Endodermal cell (in vitro differentiated cells): ENCODE results near the gene RAB20. TPM values are rescaled to one million over a fixed set of nuclear protein-coding genes. Genes with fewer than 3 reads are reported as not detected.

Experiments used
- DNase-seq: peaks from one replicate; pipeline ENCODE4 v3.0.0-alpha.2; 2017
- H3K27ac ChIP-seq: 2 replicates; pipeline ENCODE4 v1.5.1; 2013; ENCODE audit warnings: mild to moderate bottlenecking, low read depth, low read length, moderate library complexity
- H3K27me3 ChIP-seq: 2 replicates; pipeline ENCODE4 v1.6.1; 2013; ENCODE audit warnings: mild to moderate bottlenecking, low read length, moderate library complexity; ENCODE audit not compliant: insufficient read depth, control insufficient read depth, poor library complexity, severe bottlenecking
- H3K36me3 ChIP-seq: 2 replicates; pipeline ENCODE4 v1.7.0; 2013; ENCODE audit warnings: mild to moderate bottlenecking, low read length, moderate library complexity; ENCODE audit not compliant: control insufficient read depth, insufficient read depth
- H3K4me1 ChIP-seq: one replicate; pipeline ENCODE4 v1.7.0; 2013; ENCODE audit warnings: low read length; ENCODE audit not compliant: control insufficient read depth, insufficient read depth
- H3K4me3 ChIP-seq: 2 replicates; pipeline ENCODE4 v1.5.1; 2013; ENCODE audit warnings: mild to moderate bottlenecking, low read length, moderate library complexity
- H3K9ac ChIP-seq: 2 replicates; pipeline ENCODE4 v1.6.1; 2013; ENCODE audit warnings: mild to moderate bottlenecking, low read length, moderate library complexity; ENCODE audit not compliant: poor library complexity, severe bottlenecking; ENCODE audit errors: extremely low read depth
- H3K9me3 ChIP-seq: 2 replicates; pipeline ENCODE4 v1.6.1; 2013; ENCODE audit warnings: mild to moderate bottlenecking, low read length, moderate library complexity; ENCODE audit not compliant: control insufficient read depth
- H3K27ac Mint-ChIP-seq: 2 replicates; pipeline ENCODE4 v1.8.0; 2020; ENCODE audit warnings: mixed read lengths
- H3K27me3 Mint-ChIP-seq: 2 replicates; pipeline ENCODE4 v1.8.0; 2021; ENCODE audit warnings: mild to moderate bottlenecking, mixed read lengths; ENCODE audit not compliant: insufficient read depth
- H3K36me3 Mint-ChIP-seq: 2 replicates; pipeline ENCODE4 v1.8.0; 2020; ENCODE audit warnings: low read depth, mixed read lengths
- H3K4me1 Mint-ChIP-seq: 2 replicates; pipeline ENCODE4 v1.8.0; 2020; ENCODE audit warnings: mixed read lengths
- H3K4me3 Mint-ChIP-seq: 2 replicates; pipeline ENCODE4 v1.8.0; 2020; ENCODE audit warnings: mild to moderate bottlenecking, moderate library complexity, mixed read lengths
- H3K9me3 Mint-ChIP-seq: 2 replicates; pipeline ENCODE4 v1.8.0; 2020; ENCODE audit warnings: mild to moderate bottlenecking, mixed read lengths
- WGBS, 2 experiments: methylation state at CpG; one replicate each; pipeline versions ENCODE4 v1.1.5 to v1.1.7; 2013; ENCODE audit warnings: missing lambda C conversion rate in 2 of 2, mixed read lengths in 1 of 2; ENCODE audit not compliant: insufficient coverage in 1 of 2, insufficient read length in 1 of 2; 5-methylcytosine and 5-hydroxymethylcytosine counted together
- total RNA-seq, 2 donors: library from RNA; stranded (reverse); fragmentation: NEBNext Ultra II Directional in 1 of 2; extraction: Animal tissue kit (Norgen Biotek cat#: 25700) in 1 of 2; gene quantifications; 2 replicates in 1 of 2; 3 replicates in 1 of 2; pipeline ENCODE4 v1.2.1, GENCODE V29; 2021
- TF ChIP-seq, protein P1 (sequence below): fragments of 200-600 bp; sonication (generic); conservative IDR thresholded peaks from 2 replicates; pipeline ENCODE4 v1.5.0; 2021; ENCODE audit warnings: antibody characterized with exemption, mild to moderate bottlenecking

RAB20 gene
- total RNA-seq, 2 donors from 2014 or later = 12.6 to 14.2 TPM

DNA sequence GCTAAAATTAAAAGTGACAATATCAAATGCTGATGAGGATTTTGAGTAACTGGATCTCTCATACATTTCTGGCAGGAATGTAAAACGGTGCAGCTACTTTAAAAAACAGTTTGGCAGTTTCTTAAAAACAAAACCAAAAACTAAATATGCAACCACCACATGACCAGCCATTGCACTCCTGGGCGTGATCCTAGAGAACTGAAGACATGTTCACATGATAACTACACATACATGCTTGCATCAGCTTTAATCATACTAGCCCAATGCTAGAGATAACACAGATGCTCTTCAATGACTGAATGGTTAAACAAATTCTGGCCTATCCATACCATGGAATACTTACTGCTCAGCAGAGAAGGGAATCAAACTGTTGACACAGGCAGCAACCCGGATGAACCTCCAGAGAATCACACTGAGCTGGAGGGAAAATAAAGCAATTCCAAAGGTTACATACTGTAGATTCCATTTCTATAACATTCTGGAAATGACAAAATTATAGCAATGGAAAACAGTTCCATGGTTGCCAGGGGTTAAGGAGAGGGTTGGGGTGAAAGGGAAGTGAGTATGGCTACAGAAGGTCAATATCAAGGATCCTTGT, 28.4 kb upstream of the RAB20 start:
- Histone ChIP-seq H3K9ac (no peak overlapping the region), H3K27me3 (no peaks in the 10 kb centered on the region), H3K4me1 (peaks cover 12% of the 10 kb centered on the region), H3K27ac (no peak overlapping the region), H3K36me3 (no peaks in the 10 kb centered on the region), H3K9me3 (no peaks in the 10 kb centered on the region), H3K4me3 (no peak overlapping the region)
- DNase-seq = peak; percentile 24
- H3K4me3 Mint-ChIP-seq = no peak overlapping the region
- TF ChIP-seq, protein P1, sequence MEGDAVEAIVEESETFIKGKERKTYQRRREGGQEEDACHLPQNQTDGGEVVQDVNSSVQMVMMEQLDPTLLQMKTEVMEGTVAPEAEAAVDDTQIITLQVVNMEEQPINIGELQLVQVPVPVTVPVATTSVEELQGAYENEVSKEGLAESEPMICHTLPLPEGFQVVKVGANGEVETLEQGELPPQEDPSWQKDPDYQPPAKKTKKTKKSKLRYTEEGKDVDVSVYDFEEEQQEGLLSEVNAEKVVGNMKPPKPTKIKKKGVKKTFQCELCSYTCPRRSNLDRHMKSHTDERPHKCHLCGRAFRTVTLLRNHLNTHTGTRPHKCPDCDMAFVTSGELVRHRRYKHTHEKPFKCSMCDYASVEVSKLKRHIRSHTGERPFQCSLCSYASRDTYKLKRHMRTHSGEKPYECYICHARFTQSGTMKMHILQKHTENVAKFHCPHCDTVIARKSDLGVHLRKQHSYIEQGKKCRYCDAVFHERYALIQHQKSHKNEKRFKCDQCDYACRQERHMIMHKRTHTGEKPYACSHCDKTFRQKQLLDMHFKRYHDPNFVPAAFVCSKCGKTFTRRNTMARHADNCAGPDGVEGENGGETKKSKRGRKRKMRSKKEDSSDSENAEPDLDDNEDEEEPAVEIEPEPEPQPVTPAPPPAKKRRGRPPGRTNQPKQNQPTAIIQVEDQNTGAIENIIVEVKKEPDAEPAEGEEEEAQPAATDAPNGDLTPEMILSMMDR = no peak
- no peaks in the 10 kb centered on the region for H3K36me3 Mint-ChIP-seq
- WGBS, 2 experiments = 90 to 94% methylated on average over 3 of the region's 3 CpGs
- H3K4me1 Mint-ChIP-seq = peaks cover 9% of the 10 kb centered on the region
- no peaks in the 10 kb centered on the region for H3K9me3 Mint-ChIP-seq
- no peaks in the 10 kb centered on the region for H3K27me3 Mint-ChIP-seq
- no peak overlapping the region for H3K27ac Mint-ChIP-seq

DNA sequence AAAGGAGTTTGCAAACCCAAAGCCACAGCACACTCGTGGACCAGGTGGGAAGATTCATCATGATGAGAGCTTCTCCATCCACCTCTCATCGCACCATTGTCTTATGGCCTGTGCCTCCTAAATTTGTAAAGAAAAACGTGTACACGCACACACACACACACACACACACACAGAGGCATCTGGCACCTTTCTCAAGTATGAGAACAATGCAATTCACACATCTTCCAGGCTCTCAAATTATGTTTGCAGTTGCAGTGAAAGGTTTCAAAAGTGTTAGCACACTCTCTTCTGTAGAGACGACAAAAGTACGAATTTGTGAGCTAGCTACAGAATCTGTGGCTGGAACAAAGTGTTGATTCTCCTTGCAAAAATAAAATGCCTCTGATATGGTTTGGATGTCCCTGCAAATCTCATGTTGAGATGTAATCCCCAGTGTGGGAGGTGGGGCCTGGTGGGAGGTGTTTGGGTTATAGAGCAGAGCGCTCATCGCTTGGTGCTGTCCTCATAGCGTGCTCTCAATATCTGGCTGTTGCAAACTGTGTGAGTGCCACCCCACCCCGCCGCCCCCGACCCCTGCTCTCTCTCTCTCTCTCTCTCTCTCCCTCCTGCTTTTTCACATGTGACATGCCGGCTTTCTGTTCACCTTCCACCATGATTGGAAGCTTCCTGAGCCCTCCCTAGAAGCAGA, 21.8 kb upstream of the RAB20 start:
- no peaks in the 10 kb centered on the region for H3K36me3 ChIP-seq
- TF ChIP-seq, protein P1 = no peak
- Mint-ChIP-seq H3K36me3 (no peaks in the 10 kb centered on the region), H3K4me1 (no peaks in the 10 kb centered on the region), H3K27me3 (no peaks in the 10 kb centered on the region), H3K27ac (no peak overlapping the region), H3K9me3 (no peaks in the 10 kb centered on the region), H3K4me3 (no peak overlapping the region)
- H3K9ac ChIP-seq = no peak overlapping the region
- DNase-seq = peak; percentile 30
- H3K4me1 ChIP-seq = no peaks in the 10 kb centered on the region
- no peak overlapping the region for H3K27ac ChIP-seq
- no peak overlapping the region for H3K4me3 ChIP-seq
- H3K9me3 ChIP-seq = no peaks in the 10 kb centered on the region
- 87 to 92% methylated on average over 5 to 13 of the region's 13 CpGs for WGBS, 2 experiments
- no peaks in the 10 kb centered on the region for H3K27me3 ChIP-seq

- H3K36me3 Mint-ChIP-seq = no peaks in the 10 kb centered on the region
- H3K4me3 Mint-ChIP-seq = no peak overlapping the region
- no peak overlapping the region for H3K27ac ChIP-seq
- H3K4me1 Mint-ChIP-seq = no peaks in the 10 kb centered on the region
- 93 to 95% methylated on average over 11 to 13 of the region's 13 CpGs for WGBS, 2 experiments
- no peak overlapping the region for H3K9ac ChIP-seq
- no peak overlapping the region for H3K27ac Mint-ChIP-seq
- no peaks in the 10 kb centered on the region for H3K9me3 Mint-ChIP-seq
- H3K9me3 ChIP-seq = no peaks in the 10 kb centered on the region
- H3K27me3 Mint-ChIP-seq = no peaks in the 10 kb centered on the region
- no peaks in the 10 kb centered on the region for H3K4me1 ChIP-seq
- TF ChIP-seq, protein P1 = no peak
- DNase-seq = peak; percentile 39
- H3K36me3 ChIP-seq = no peaks in the 10 kb centered on the region
- H3K4me3 ChIP-seq = no peak overlapping the region
- no peaks in the 10 kb centered on the region for H3K27me3 ChIP-seq
These were observed 21.0 kb upstream of the RAB20 start for GRCh38 chr13:110582421-110582954.
